GM12801 (cell line): Measurements from ENCODE around the gene MSL2.

Experiments used
- CTCF ChIP-seq: IDR thresholded peaks from one replicate; pipeline ENCODE4 v1.5.1; 2011; ENCODE audit warnings: control low read depth; ENCODE audit not compliant: insufficient read length; ENCODE audit errors: extremely low read depth

MSL2 gene

DNA sequence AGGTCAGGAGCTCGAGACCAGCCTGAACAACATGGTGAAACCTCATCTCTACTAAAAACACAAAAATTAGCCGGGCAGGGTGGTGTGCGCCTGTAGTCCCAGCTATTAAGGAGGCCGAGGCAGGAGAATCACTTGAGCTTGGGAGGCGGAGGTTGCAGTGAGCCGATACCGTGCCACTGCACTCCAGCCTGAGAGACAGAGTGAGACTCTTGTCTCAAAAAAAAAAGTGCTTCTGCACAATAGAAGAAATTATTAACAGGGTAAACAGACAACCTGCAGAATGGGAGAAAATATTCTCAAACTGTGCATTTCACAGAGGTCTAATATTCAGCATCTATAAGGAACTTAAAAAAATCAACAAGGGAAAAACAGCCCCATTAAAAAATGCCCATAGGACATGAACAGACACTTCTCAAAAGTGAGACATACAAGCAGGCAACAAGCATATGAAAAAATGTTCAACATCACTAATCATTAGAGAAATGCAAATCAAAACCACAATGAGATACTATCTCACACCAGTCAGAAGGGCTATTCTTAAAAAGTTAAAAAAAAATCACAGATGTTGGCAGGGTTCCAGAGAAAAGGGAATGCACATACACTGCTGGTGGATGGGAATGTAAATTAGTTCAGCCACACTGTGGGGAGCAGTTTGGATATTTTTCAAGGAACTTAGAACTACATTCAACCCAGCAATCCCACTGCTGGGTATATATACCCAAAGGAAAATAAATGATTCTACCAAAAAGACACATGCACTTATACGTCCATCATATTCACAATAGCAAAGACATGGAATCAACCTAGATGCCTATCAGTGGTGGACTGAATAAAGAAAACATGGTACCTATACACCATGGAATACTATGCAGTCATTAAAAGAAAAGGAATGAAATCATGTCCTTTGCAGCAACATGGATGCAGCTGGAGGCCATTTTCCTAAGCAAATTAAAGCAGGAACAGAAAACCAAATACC lies 75.5 kb downstream of the MSL2 start:
- no peak for TF ChIP-seq CTCF

DNA sequence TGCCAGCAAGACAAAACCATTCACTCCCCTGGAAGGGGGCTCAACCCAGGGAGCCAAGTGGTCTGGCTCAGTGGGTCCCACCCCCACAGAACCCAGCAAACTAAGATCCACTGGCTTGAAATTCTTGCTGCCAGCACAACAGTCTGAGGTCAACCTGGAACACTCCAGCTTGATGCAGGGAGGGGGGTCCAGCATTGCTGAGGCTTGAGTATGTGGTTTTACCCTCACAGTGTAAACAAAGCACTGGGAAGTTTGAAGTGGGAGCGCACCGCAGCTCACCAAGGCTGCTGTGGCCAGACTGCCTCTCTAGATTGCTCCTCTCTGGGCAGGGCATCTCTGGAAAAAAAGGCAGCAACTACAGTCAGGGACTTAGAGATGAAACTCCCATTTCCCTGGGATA lies 81.7 kb downstream of the MSL2 start:
- TF ChIP-seq CTCF: no peak

- TF ChIP-seq CTCF: no peak
Observed at GRCh38 chr3:136110481-136110880, 85.7 kb downstream of the MSL2 start.

GRCh38 chr3:136109499-136109898 lies 86.6 kb downstream of the MSL2 start:
- TF ChIP-seq CTCF: no peak

DNA sequence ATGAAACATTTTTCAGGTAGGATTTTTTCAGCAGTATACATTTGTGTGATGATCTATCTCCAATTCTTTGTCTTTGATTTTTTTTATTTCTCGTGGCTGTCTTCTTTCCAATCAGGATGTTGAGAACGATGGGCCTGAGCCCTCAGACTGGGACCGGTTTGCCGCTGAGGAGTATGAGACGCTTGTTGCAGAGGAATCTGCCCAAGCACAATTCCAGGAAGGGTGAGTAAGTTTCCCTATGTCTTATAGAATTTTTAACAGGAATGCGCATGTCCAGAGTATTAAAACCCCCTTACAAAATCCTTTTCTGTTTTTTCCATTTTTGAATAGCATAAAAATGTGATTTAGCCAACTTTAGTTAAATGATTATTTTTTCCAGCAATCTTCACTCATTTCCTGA lies 90.0 kb downstream of the MSL2 start:
- TF ChIP-seq CTCF: no peak

DNA sequence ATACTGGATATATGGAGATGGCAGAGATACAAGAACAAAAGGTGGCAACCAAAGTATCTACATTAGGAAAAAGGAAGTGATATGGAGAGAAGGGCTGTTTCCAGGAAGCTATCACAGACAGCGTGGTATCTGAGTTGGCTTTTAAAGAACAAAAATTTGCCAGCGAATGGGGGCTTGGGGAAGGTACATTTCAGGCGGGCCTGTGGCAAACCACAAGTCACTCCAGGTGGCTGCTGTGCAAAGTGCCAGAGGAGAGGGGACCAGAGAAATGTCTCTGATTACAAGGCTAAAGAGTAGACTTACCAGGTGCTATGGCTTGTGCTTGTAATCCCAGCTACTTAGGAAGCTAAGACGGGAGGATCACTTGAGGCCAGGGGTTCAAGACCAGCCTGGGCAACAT lies 91.1 kb downstream of the MSL2 start:
- TF ChIP-seq CTCF: no peak
